Panc1 (cell line): Measurements from ENCODE around the gene C1QTNF9B.

ENCODE experiments used
- POLR2AphosphoS5 ChIP-seq: IDR thresholded peaks from 2 replicates; pipeline ENCODE4 v1.6.1; 2012; ENCODE audit warnings: mild to moderate bottlenecking, low read depth, low read length, moderate library complexity
- TF ChIP-seq, protein P1 (sequence below): fragments of 450-650 bp; IDR thresholded peaks from 2 replicates; pipeline ENCODE4 v1.5.1; 2017; ENCODE audit warnings: mild to moderate bottlenecking

GRCh38 chr13:23855360-23855759, 41.9 kb downstream of the C1QTNF9B start:
- TF ChIP-seq, protein P1, sequence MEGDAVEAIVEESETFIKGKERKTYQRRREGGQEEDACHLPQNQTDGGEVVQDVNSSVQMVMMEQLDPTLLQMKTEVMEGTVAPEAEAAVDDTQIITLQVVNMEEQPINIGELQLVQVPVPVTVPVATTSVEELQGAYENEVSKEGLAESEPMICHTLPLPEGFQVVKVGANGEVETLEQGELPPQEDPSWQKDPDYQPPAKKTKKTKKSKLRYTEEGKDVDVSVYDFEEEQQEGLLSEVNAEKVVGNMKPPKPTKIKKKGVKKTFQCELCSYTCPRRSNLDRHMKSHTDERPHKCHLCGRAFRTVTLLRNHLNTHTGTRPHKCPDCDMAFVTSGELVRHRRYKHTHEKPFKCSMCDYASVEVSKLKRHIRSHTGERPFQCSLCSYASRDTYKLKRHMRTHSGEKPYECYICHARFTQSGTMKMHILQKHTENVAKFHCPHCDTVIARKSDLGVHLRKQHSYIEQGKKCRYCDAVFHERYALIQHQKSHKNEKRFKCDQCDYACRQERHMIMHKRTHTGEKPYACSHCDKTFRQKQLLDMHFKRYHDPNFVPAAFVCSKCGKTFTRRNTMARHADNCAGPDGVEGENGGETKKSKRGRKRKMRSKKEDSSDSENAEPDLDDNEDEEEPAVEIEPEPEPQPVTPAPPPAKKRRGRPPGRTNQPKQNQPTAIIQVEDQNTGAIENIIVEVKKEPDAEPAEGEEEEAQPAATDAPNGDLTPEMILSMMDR: no peak
- TF ChIP-seq POLR2AphosphoS5: no peak
